GM23338 (cell line): ENCODE measurements around the gene NCAPD3. TPM values are rescaled to one million over a fixed set of nuclear protein-coding genes. Genes with fewer than 3 reads are reported as not detected.

ENCODE experiments used
- ATAC-seq: fragments of 200-7000 bp; cut with Tn5 transposase; 3 replicates; pipeline ENCODE4 v1.9.1; 2020
- DNase-seq: peaks from one replicate; pipeline ENCODE4 v3.0.0-alpha.2; 2015; ENCODE audit warnings: low spot score
- H2AFZ ChIP-seq: fragments of 200-600 bp; sonication (generic); 2 replicates; pipeline ENCODE4 v1.8.0; 2016; ENCODE audit warnings: antibody characterized with exemption, mild to moderate bottlenecking, moderate library complexity
- H3F3A ChIP-seq: fragments of 200-600 bp; sonication (generic); replicated peaks from 2 replicates; pipeline ENCODE4 v1.8.0; 2017; ENCODE audit warnings: antibody characterized with exemption, mixed run types, low read depth
- H3K27ac ChIP-seq: fragments of 200-600 bp; sonication (generic); 2 replicates; pipeline ENCODE4 v1.6.1; 2016; ENCODE audit warnings: low read depth
- H3K27me3 ChIP-seq: fragments of 200-600 bp; sonication (generic); 2 replicates; pipeline ENCODE4 v1.8.0; 2016; ENCODE audit warnings: mild to moderate bottlenecking, mixed run types, moderate library complexity; ENCODE audit not compliant: insufficient read depth
- H3K36me3 ChIP-seq: fragments of 200-600 bp; sonication (generic); 2 replicates; pipeline ENCODE4 v1.8.0; 2016; ENCODE audit warnings: mild to moderate bottlenecking; ENCODE audit not compliant: insufficient read depth
- H3K4me1 ChIP-seq: fragments of 200-600 bp; sonication (generic); 2 replicates; pipeline ENCODE4 v1.8.0; 2016; ENCODE audit warnings: mild to moderate bottlenecking, moderate library complexity; ENCODE audit not compliant: insufficient read depth
- H3K4me2 ChIP-seq: fragments of 200-600 bp; sonication (generic); 2 replicates; pipeline ENCODE4 v1.7.1; 2017; ENCODE audit warnings: mixed run types
- H3K4me3 ChIP-seq: fragments of 200-600 bp; sonication (generic); 2 replicates; pipeline ENCODE4 v1.6.1; 2016; ENCODE audit warnings: mixed run types
- H3K79me2 ChIP-seq: fragments of 200-600 bp; sonication (generic); replicated peaks from 2 replicates; pipeline ENCODE4 v1.8.0; 2017; ENCODE audit warnings: mild to moderate bottlenecking; ENCODE audit not compliant: insufficient read depth
- H3K9me2 ChIP-seq: fragments of 200-600 bp; sonication (generic); 2 replicates; pipeline ENCODE4 v1.8.0; 2017; ENCODE audit not compliant: insufficient read depth
- H4K20me1 ChIP-seq: fragments of 200-600 bp; sonication (generic); replicated peaks from 2 replicates; pipeline ENCODE4 v1.8.0; 2017; ENCODE audit warnings: mild to moderate bottlenecking; ENCODE audit not compliant: insufficient read depth
- H3K27ac Mint-ChIP-seq: 2 replicates; pipeline ENCODE4 v1.8.0; 2020; ENCODE audit warnings: inconsistent platforms, mild to moderate bottlenecking, moderate library complexity, mixed read lengths
- H3K27me3 Mint-ChIP-seq: 3 replicates; pipeline ENCODE4 v1.8.0; 2022; ENCODE audit warnings: low read depth, mild to moderate bottlenecking, moderate library complexity, mixed read lengths, inconsistent platforms; ENCODE audit not compliant: insufficient read depth, poor library complexity
- H3K36me3 Mint-ChIP-seq: 3 replicates; pipeline ENCODE4 v1.8.0; 2021; ENCODE audit warnings: low read depth, mild to moderate bottlenecking, inconsistent platforms, moderate library complexity, mixed read lengths
- H3K4me1 Mint-ChIP-seq: 3 replicates; pipeline ENCODE4 v1.8.0; 2020; ENCODE audit warnings: mild to moderate bottlenecking, inconsistent platforms, mixed read lengths
- H3K4me3 Mint-ChIP-seq: 3 replicates; pipeline ENCODE4 v1.8.0; 2021; ENCODE audit warnings: moderate library complexity, mild to moderate bottlenecking, inconsistent platforms, mixed read lengths
- H3K9me3 Mint-ChIP-seq: 3 replicates; pipeline ENCODE4 v1.8.0; 2020; ENCODE audit warnings: moderate library complexity, mild to moderate bottlenecking, inconsistent platforms, mixed read lengths
- CREB1 ChIP-seq: fragments of 250-450 bp; sonication (Bioruptor Pico); IDR thresholded peaks from 2 replicates; pipeline ENCODE4 v1.5.0; 2020; ENCODE audit warnings: low read depth, mild to moderate bottlenecking, moderate library complexity
- CTCF ChIP-seq, 2 experiments: fragments of 200-600 bp in 1 of 2; sonication (generic) in 1 of 2; conservative IDR thresholded peaks; 2 replicates each; pipeline versions ENCODE4 v1.5.1 to v1.6.1; 2016 to 2017; ENCODE audit warnings: antibody characterized with exemption in 2 of 2, low read depth in 2 of 2, mild to moderate bottlenecking in 2 of 2, moderate library complexity in 1 of 2
- ETS1 ChIP-seq: IDR thresholded peaks from 2 replicates; pipeline ENCODE4 v1.6.1; 2016; ENCODE audit warnings: antibody characterized with exemption
- EZH2 ChIP-seq: fragments of 200-600 bp; sonication (generic); IDR thresholded peaks from one replicate; pipeline ENCODE4 v1.8.0; 2017; ENCODE audit warnings: antibody characterized with exemption, mild to moderate bottlenecking, low read depth; ENCODE audit not compliant: unreplicated experiment
- EZH2phosphoT487 ChIP-seq: fragments of 200-600 bp; sonication (generic); IDR thresholded peaks from one replicate; pipeline ENCODE4 v1.8.1; 2018; ENCODE audit warnings: antibody characterized with exemption; ENCODE audit not compliant: unreplicated experiment
- JUNB ChIP-seq: IDR thresholded peaks from one replicate; pipeline ENCODE4 v1.6.1; 2016; ENCODE audit warnings: antibody characterized with exemption; ENCODE audit not compliant: unreplicated experiment
- NANOG ChIP-seq: IDR thresholded peaks from 2 replicates; pipeline ENCODE4 v1.6.1; 2016; ENCODE audit warnings: antibody characterized with exemption, borderline replicate concordance
- POLR2AphosphoS5 ChIP-seq: IDR thresholded peaks from 2 replicates; pipeline ENCODE4 v1.6.1; 2016; ENCODE audit warnings: antibody characterized with exemption, low read depth
- REST ChIP-seq: IDR thresholded peaks from one replicate; pipeline ENCODE4 v1.6.1; 2018; ENCODE audit warnings: antibody characterized with exemption; ENCODE audit not compliant: unreplicated experiment
- STAT1 ChIP-seq: IDR thresholded peaks from one replicate; pipeline ENCODE4 v1.6.1; 2016; ENCODE audit warnings: antibody characterized with exemption; ENCODE audit not compliant: unreplicated experiment
- ZNF114 ChIP-seq: fragments of 250-450 bp; sonication (Bioruptor Pico); IDR thresholded peaks from 2 replicates; pipeline ENCODE4 v1.5.0; 2020; ENCODE audit warnings: mild to moderate bottlenecking, moderate library complexity
- ZNF331 ChIP-seq: fragments of 250-450 bp; sonication (Bioruptor Pico); IDR thresholded peaks from 2 replicates; pipeline ENCODE4 v1.5.0; 2020; ENCODE audit warnings: low read depth, mild to moderate bottlenecking, moderate library complexity
- ZNF462 ChIP-seq: fragments of 250-450 bp; sonication (Bioruptor Pico); IDR thresholded peaks from 2 replicates; pipeline ENCODE4 v1.5.0; 2020; ENCODE audit warnings: mild to moderate bottlenecking, moderate library complexity
- polyA plus RNA-seq: library from polyadenylated mRNA; unstranded; fragments of >200 nt; fragmentation: Nextera tagmentation; extraction: Ambion mirVana; gene quantifications from 2 replicates; pipeline ENCODE4 v1.2.1, GENCODE V29; 2016
- total RNA-seq: library from RNA; depleted of rRNA; stranded (reverse); fragments of >200 nt; shearing (Covaris generic); gene quantifications from 2 replicates; pipeline ENCODE4 v1.2.3, GENCODE V29; 2014

NCAPD3 gene
- total and polyA plus RNA-seq, 2 experiments from 2014 or later = 37.1 to 49.8 TPM

- peaks cover 12% of the 10 kb centered on the region; the same call in 1 of the 2 replicates for H3K79me2 ChIP-seq
- H3K4me3 ChIP-seq = no peak overlapping the region
- Mint-ChIP-seq H3K9me3 (no peaks in the 10 kb centered on the region), H3K27ac (no peak overlapping the region), H3K4me1 (peaks cover 8% of the 10 kb centered on the region), H3K27me3 (peaks cover 4% of the 10 kb centered on the region), H3K4me3 (no peak overlapping the region), H3K36me3 (peaks cover 3% of the 10 kb centered on the region; the same call in 2 of the 3 replicates)
- no peaks in the 10 kb centered on the region for H3K9me2 ChIP-seq
- TF ChIP-seq ETS1 = no peak
- TF ChIP-seq CTCF (conservative IDR thresholded peaks at IDR 0.05; ENCODE audit: low read depth in 2 of 2) = no peak
- no peak for TF ChIP-seq JUNB
- TF ChIP-seq EZH2phosphoT487 = no peak
- TF ChIP-seq STAT1 = no peak
- TF ChIP-seq EZH2 = no peak
- no peak for TF ChIP-seq REST
- no peak for TF ChIP-seq ZNF331 (CRISPR knock-in tag)
- no peak for TF ChIP-seq POLR2AphosphoS5
- TF ChIP-seq ZNF462 (CRISPR knock-in tag) = no peak
- no peak for TF ChIP-seq CREB1 (CRISPR knock-in tag)
- no peak for TF ChIP-seq ZNF114 (CRISPR knock-in tag)
- TF ChIP-seq NANOG = no peak
- no peak overlapping the region for H2AFZ ChIP-seq
- peaks cover 3% of the 10 kb centered on the region; the same call in 1 of the 2 replicates for H4K20me1 ChIP-seq
- no peaks in the 10 kb centered on the region for H3K27me3 ChIP-seq
- no peak for ATAC-seq
- H3K36me3 ChIP-seq = no peaks in the 10 kb centered on the region
- no peaks in the 10 kb centered on the region for H3K4me1 ChIP-seq
- no peak overlapping the region for H3K4me2 ChIP-seq
- H3F3A ChIP-seq = no peaks in the 10 kb centered on the region
- H3K27ac ChIP-seq = no peak overlapping the region
- DNase-seq = no peak
Observed at GRCh38 chr11:134233729-134234179, 10.0 kb upstream of the NCAPD3 start.
